Panc1 (cell line): Measurements from ENCODE around the gene SLC25A13.
"Not testable (repeated sequence)": the region's sequence is repeated elsewhere in the genome, so short reads cannot be mapped to it uniquely, and the experiment has no call there.

ENCODE experiments used
- CTCF ChIP-seq: fragments of 450-650 bp; IDR thresholded peaks from 2 replicates; pipeline ENCODE4 v1.5.1; 2017; ENCODE audit warnings: mild to moderate bottlenecking
- POLR2AphosphoS5 ChIP-seq: IDR thresholded peaks from 2 replicates; pipeline ENCODE4 v1.6.1; 2012; ENCODE audit warnings: mild to moderate bottlenecking, low read depth, low read length, moderate library complexity
- REST ChIP-seq, 2 experiments: IDR thresholded peaks; 2 replicates each; pipeline ENCODE4 v1.6.1; 2011 to 2012; ENCODE audit warnings: low read depth in 2 of 2, control low read depth in 1 of 2, low read length in 1 of 2, mild to moderate bottlenecking in 1 of 2, moderate library complexity in 1 of 2; ENCODE audit not compliant: insufficient read depth in 1 of 2
- SIN3A ChIP-seq: IDR thresholded peaks from 2 replicates; pipeline ENCODE4 v1.6.1; 2012; ENCODE audit warnings: low read depth, mild to moderate bottlenecking, low read length, moderate library complexity, borderline replicate concordance; ENCODE audit not compliant: insufficient read depth

- not testable (repeated sequence) for TF ChIP-seq CTCF; REST (IDR thresholded peaks at IDR 0.05; ENCODE audit: insufficient read depth in 1 of 2, low read depth in 2 of 2, low read length in 1 of 2); POLR2AphosphoS5; SIN3A
Observed at GRCh38 chr7:96154506-96154905, 167.4 kb downstream of the SLC25A13 start.
